Calu3 (cell line): ENCODE data around the gene IPO8. TPM values are rescaled to one million over a fixed set of nuclear protein-coding genes. Genes with fewer than 3 reads are reported as not detected.

Experiments
- BruUV-seq: library from RNA; stranded (reverse); fragments of 400-500 nt; replicated peaks from 2 replicates; lab custom pipeline; 2021; lab: Mats Ljungman, UMichigan
- CTCF ChIA-PET: fragments of 300-600 bp; sonication (Branson Sonifier 250); formaldehyde crosslinking; loops from one replicate; lab custom pipeline; 2022; ENCODE audit warnings: antibody characterized with exemption; lab: Charles Lee
- DNase-seq: peaks from one replicate; pipeline ENCODE4 v3.0.0; 2022
- H3K27ac Mint-ChIP-seq: one replicate; pipeline ENCODE4 v1.8.0; 2022; ENCODE audit warnings: mixed read lengths; ENCODE audit not compliant: unreplicated experiment
- H3K27me3 Mint-ChIP-seq: one replicate; pipeline ENCODE4 v1.8.0; 2022; ENCODE audit warnings: mixed read lengths; ENCODE audit not compliant: unreplicated experiment
- H3K36me3 Mint-ChIP-seq: one replicate; pipeline ENCODE4 v1.8.0; 2022; ENCODE audit warnings: mild to moderate bottlenecking, moderate library complexity, mixed read lengths; ENCODE audit not compliant: insufficient read depth, unreplicated experiment
- H3K4me1 Mint-ChIP-seq: one replicate; pipeline ENCODE4 v1.8.0; 2022; ENCODE audit warnings: mild to moderate bottlenecking, low read depth, mixed read lengths; ENCODE audit not compliant: unreplicated experiment
- H3K4me3 Mint-ChIP-seq: one replicate; pipeline ENCODE4 v1.8.0; 2022; ENCODE audit warnings: mild to moderate bottlenecking, low read depth, moderate library complexity, mixed read lengths; ENCODE audit not compliant: unreplicated experiment
- H3K9me3 Mint-ChIP-seq: one replicate; pipeline ENCODE4 v1.8.0; 2022; ENCODE audit warnings: low read depth, mixed read lengths; ENCODE audit not compliant: unreplicated experiment
- CTCF ChIP-seq: fragments of 200-600 bp; IDR thresholded peaks from one replicate; pipeline ENCODE4 v1.8.0; 2022; ENCODE audit warnings: antibody characterized with exemption; ENCODE audit not compliant: unreplicated experiment
- intact Hi-C: fragments of 100-400 bp; cut with micrococcal nuclease; formaldehyde crosslinking; loops from one replicate; pipeline ENCODE4 v1.10.0; 2022; ENCODE audit not compliant: unreplicated experiment
- total RNA-seq: library from RNA; stranded (reverse); gene quantifications from 2 replicates; pipeline ENCODE4 v1.2.3, GENCODE V29; 2022

IPO8 gene
- total RNA-seq, 1 experiment from 2014 or later = 44.1 TPM

- no peak overlapping the region for H3K4me3 Mint-ChIP-seq
- intact Hi-C loops = no loop called here
- H3K36me3 Mint-ChIP-seq = peaks cover 9% of the 10 kb centered on the region
- no TSS peak for BruUV-seq
- H3K4me1 Mint-ChIP-seq = peaks cover 5% of the 10 kb centered on the region
- no peak for DNase-seq
- TF ChIP-seq CTCF = no peak
- no peaks in the 10 kb centered on the region for H3K9me3 Mint-ChIP-seq
- H3K27ac Mint-ChIP-seq = no peak overlapping the region
- CTCF ChIA-PET = no interaction called here
- H3K27me3 Mint-ChIP-seq = no peaks in the 10 kb centered on the region
Observed at GRCh38 chr12:30701056-30701455, 5.4 kb upstream of the IPO8 start.

GRCh38 chr12:30700216-30700900 lies 4.7 kb upstream of the IPO8 start:
- no TSS peak for BruUV-seq
- H3K36me3 Mint-ChIP-seq = peaks cover 16% of the 10 kb centered on the region
- no peaks in the 10 kb centered on the region for H3K27me3 Mint-ChIP-seq
- no peak overlapping the region for H3K4me3 Mint-ChIP-seq
- CTCF ChIA-PET = no interaction called here
- intact Hi-C loops = no loop called here
- no peak for TF ChIP-seq CTCF
- no peak for DNase-seq
- peaks cover 7% of the 10 kb centered on the region for H3K4me1 Mint-ChIP-seq
- H3K27ac Mint-ChIP-seq = no peak overlapping the region
- H3K9me3 Mint-ChIP-seq = no peaks in the 10 kb centered on the region

DNA sequence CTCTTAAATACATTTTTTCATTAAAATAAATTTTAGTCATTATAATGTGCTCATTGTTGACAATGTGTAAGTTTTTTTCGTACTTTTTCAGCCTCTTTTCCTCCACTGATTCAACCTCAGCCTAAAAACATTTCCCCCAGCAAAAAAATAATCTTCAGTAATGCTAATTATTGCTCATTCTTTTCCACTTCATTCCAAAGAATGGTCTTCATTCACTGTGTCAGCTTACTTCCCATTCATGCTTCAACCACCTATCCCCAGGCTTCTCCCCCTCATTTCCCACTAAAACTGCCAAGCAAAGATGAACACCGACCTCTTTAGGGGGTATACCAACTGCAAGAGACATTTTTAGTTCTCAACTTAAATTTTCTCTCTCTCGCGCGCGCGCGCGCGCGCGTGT lies 2.7 kb upstream of the IPO8 start:
- no peaks in the 10 kb centered on the region for H3K9me3 Mint-ChIP-seq
- no peak for DNase-seq
- intact Hi-C loops = no loop called here

DNA sequence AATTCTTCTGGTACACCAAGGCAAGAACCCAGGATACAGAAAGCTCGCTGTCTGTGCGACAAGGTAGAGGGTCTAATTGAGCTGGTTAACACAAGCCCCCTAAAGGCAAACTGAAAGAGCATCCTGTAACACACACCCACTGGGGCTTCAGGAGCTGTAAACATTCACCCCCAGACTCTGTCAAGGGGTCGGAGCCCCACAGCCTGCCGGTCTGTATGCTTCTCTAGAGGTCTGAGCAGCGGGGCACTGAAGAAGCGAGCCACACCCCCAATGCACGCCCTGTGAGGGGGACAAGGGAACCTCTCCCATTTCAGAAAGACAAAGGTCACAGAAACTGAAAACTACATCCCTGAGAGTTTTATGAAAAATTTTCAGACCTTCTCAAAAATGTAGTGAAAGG lies 1.3 kb upstream of the IPO8 start:
- no peak overlapping the region for H3K4me3 Mint-ChIP-seq
- H3K9me3 Mint-ChIP-seq = no peaks in the 10 kb centered on the region
- H3K36me3 Mint-ChIP-seq = peaks cover 20% of the 10 kb centered on the region
- CTCF ChIA-PET = interaction anchor here (2.2 kb wide), 1 partner anchor 99 kb away, joined by 16 read pairs; no protein-coding TSS in a partner anchor
- H3K4me1 Mint-ChIP-seq = peaks cover 28% of the 10 kb centered on the region
- no peak for DNase-seq
- no peaks in the 10 kb centered on the region for H3K27me3 Mint-ChIP-seq
- no peak overlapping the region for H3K27ac Mint-ChIP-seq
- no peak for TF ChIP-seq CTCF
- no TSS peak for BruUV-seq
- intact Hi-C loops = no loop called here

More for the DNA sequence above, 2.7 kb upstream of the IPO8 start:
- no peak for TF ChIP-seq CTCF
- CTCF ChIA-PET = no interaction called here
- Mint-ChIP-seq H3K27me3 (no peaks in the 10 kb centered on the region), H3K27ac (no peak overlapping the region), H3K36me3 (peaks cover 20% of the 10 kb centered on the region), H3K4me3 (no peak overlapping the region), H3K4me1 (peaks cover 18% of the 10 kb centered on the region)
- BruUV-seq = no TSS peak
